DMS79 (cell line): ENCODE results near the gene SLC16A1.
"Not testable (repeated sequence)": the region's sequence is repeated elsewhere in the genome, so short reads cannot be mapped to it uniquely, and the experiment has no call there.

Source experiments
- DNase-seq: peaks from one replicate; lab custom pipeline; 2025; lab: John Stamatoyannopoulos, UW

The SLC16A1 gene

GRCh38 chr1:112964347-112964746 is 8.4 kb upstream of the SLC16A1 start:
- no peak for DNase-seq

- no peak for DNase-seq
Observed at GRCh38 chr1:112961072-112961471, 5.1 kb upstream of the SLC16A1 start.

- no peak for DNase-seq
Observed at GRCh38 chr1:112960384-112960783, 4.4 kb upstream of the SLC16A1 start.

- DNase-seq = not testable (repeated sequence)
Observed at GRCh38 chr1:112958236-112958635, 2.2 kb upstream of the SLC16A1 start.

GRCh38 chr1:112957133-112957812 is 1.3 kb upstream of the SLC16A1 start:
- no peak for DNase-seq

- no peak for DNase-seq
Observed at GRCh38 chr1:112956544-112957132, 642 bp upstream of the SLC16A1 start.

DNA sequence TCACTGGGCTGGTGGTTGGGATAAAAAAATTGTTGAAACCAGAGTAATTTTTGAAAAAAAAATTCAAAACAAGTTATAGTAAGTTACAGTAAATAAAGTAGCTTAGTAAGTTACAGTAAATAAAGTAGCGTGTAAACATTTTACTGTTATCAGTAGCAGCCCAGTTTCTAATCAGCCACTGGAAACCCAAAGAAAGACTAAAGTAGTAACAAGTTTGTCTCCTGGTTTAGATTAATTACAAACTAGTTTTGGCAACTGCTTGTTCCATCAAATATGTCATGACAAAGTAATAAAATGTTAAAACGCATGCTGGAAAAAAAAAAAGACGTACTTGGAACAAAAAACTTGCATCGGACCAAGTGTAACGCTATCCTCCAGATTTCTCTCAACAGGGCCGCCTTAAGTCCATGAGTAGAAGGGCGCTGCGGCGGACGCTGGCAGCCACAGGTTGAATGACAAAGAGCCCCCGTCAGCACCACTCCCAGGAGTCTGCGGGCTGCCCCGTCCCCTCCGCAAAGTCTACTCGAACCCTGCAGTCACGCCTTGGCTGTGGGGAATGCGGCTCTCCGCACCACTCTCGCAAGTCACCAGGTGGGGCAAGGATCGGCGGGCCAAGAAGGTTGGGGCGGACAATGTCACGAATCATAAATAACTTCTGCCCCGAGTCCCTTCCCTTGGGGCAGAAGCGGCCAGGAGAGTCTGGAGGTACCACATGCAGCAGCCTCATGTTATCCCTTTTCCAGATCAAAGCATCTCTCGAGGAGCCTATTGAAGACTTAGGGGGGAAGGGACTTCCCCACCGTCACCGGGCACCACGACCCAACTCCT is 837 bp downstream of the SLC16A1 start:
- peak; percentile 39 for DNase-seq

GRCh38 chr1:112954017-112954650 is 1.9 kb downstream of the SLC16A1 start:
- DNase-seq = no peak

GRCh38 chr1:112950426-112950825 is 5.6 kb downstream of the SLC16A1 start:
- DNase-seq = no peak

GRCh38 chr1:112946683-112947082 is 9.3 kb downstream of the SLC16A1 start:
- no peak for DNase-seq

GRCh38 chr1:112939810-112940209 is 16.2 kb downstream of the SLC16A1 start:
- no peak for DNase-seq

- no peak for DNase-seq
Observed at GRCh38 chr1:112938210-112938609, 17.8 kb downstream of the SLC16A1 start.

DNA sequence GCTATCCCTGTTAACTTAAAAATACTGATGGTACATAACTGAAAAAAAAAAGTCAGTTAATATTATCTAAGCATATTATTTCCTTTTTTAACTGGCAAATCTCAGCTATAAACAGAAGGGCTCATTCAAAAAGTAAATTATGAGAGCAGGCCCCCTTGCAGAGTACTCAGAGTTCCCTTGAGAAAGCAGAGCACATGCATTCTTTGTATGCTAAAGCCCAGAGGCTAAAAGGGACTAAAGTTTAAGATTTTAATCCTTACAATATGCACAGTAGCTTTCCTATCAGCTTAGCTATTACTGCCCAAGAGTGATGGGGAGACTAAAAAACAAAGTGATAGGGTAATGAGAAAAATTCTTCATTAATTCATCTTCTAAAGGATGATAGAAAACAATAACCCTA is 18.5 kb downstream of the SLC16A1 start:
- no peak for DNase-seq

DNA sequence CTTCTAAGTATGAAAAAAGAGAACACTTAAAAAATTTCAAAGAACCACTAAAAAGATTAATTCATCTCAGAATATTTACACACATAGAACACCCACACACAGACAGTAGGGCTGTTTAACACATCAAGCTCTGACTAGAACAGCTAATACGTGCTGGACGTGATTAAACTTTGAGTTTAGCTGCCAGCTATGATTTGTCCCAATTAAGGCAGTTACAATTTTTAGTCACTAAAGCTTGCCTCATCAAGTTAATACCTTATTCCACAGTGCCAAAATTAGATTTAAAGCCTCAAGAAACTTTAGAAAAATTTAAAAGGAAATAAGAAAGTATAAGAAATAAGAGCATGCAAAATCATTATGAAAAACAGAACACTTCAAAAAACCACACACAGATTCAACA is 18.9 kb downstream of the SLC16A1 start:
- DNase-seq = no peak

GRCh38 chr1:112935461-112936111 is 20.4 kb downstream of the SLC16A1 start:
- DNase-seq = no peak

DNA sequence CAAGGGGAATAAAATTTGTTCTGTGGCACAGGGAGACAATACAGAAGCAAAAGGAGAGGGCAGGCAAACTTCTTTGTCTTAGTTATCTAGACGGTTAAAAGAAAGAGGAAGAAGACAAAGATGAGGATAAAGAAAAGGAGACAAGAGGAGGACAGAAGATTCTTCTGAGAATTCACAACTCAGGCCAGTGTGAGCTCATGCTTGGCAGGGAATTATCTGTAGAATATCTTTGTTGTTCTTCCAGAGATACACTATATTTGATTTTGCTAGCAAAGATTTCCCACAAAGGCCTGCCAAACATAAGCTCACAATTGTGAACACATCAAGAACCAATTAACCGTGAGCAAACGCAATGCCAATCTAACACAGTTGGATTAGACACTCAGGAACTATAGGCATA is 21.4 kb downstream of the SLC16A1 start:
- no peak for DNase-seq

DNA sequence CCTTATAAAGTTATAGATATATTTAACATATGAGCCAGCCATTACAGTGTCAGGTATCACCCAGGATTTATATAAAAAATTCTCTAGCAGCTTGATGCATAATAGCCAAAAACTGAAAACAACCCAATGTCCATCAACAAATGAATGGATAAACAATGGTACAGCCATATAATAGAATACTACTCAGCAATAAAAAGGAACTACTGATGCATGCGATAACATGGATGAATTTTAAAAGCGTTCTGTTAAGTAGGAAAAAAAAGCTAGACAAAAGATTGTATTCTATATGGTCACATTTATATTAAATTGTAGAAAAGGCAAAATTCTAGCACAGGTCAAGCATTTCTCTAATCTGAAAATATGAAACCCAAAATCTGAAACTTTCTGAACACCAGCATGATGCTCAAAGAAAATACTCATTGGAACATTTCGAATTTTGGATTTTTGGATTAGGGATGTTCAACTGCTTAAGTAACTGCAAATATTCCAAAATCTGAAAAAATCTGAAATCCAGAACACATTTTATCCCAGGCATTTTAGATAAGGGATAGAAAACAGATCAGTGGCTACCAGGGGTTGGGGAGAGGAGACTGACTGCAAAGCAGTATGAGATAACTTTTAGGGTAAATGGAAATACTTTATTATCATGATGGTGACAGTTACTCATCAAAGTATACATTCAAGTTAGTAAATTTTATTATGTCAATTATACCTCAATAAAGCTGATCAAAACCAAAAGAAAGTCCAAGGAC is 22.0 kb downstream of the SLC16A1 start:
- DNase-seq = no peak

GRCh38 chr1:112929979-112930378 is 26.0 kb downstream of the SLC16A1 start:
- no peak for DNase-seq

- no peak for DNase-seq
Observed at GRCh38 chr1:112927462-112927990, 28.5 kb downstream of the SLC16A1 start.

GRCh38 chr1:112926858-112927257 is 29.1 kb downstream of the SLC16A1 start:
- no peak for DNase-seq

DNA sequence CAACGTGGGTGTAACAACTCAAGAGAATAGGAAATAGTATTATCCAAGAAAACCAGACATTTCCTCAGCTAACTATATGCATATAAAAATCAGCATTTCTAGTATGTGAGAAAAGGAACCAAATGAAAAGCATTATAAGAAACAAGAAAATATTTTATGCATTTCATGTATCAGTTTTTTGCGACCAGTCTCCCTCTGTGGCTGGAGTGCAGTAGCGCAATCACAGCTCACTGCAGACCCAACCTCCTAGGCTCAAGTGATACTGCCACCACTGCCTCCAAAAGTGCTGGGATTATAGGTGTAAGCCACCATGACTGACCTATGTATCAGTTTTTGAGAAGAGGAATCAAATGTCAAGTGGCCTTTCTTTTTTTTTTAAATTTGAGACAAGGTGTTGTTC is 31.0 kb downstream of the SLC16A1 start:
- no peak for DNase-seq
